Mesenchymal stem cell (in vitro differentiated cells and primary cell): ENCODE measurements around the gene RCBTB1.

Source experiments
- DNase-seq: peaks from one replicate; pipeline ENCODE4 v3.0.0-alpha.2; 2013
- H2AFZ ChIP-seq: one replicate; pipeline ENCODE4 v1.6.1; 2013; ENCODE audit warnings: low read depth, mild to moderate bottlenecking, control low read depth, inconsistent platforms, low read length, moderate library complexity
- H2AK5ac ChIP-seq: 2 replicates; pipeline ENCODE4 v1.6.1; 2013; ENCODE audit warnings: low read length, moderate library complexity, mild to moderate bottlenecking, inconsistent platforms; ENCODE audit not compliant: severe bottlenecking
- H2BK120ac ChIP-seq: one replicate; pipeline ENCODE4 v1.6.1; 2013; ENCODE audit warnings: low read depth, mild to moderate bottlenecking, inconsistent platforms, low read length, moderate library complexity
- H2BK12ac ChIP-seq, 2 experiments: one replicate each; pipeline ENCODE4 v1.6.1; 2013; ENCODE audit warnings: inconsistent platforms in 2 of 2, low read length in 2 of 2, mild to moderate bottlenecking in 2 of 2, moderate library complexity in 2 of 2, control low read depth in 1 of 2
- H2BK15ac ChIP-seq: one replicate; pipeline ENCODE4 v1.6.1; 2013; ENCODE audit warnings: mild to moderate bottlenecking, low read depth, inconsistent platforms; ENCODE audit not compliant: poor library complexity, severe bottlenecking
- H2BK5ac ChIP-seq: 2 replicates; pipeline ENCODE4 v1.6.1; 2013; ENCODE audit warnings: low read depth, mild to moderate bottlenecking, low read length, control low read depth, inconsistent platforms; ENCODE audit not compliant: poor library complexity, severe bottlenecking
- H3K14ac ChIP-seq, 2 experiments: one replicate each; pipeline ENCODE4 v1.6.1; 2013; ENCODE audit warnings: inconsistent platforms in 2 of 2, low read length in 2 of 2, control low read depth in 1 of 2, mild to moderate bottlenecking in 1 of 2, moderate library complexity in 1 of 2
- H3K18ac ChIP-seq, 2 experiments: one replicate each; pipeline ENCODE4 v1.6.1; 2013; ENCODE audit warnings: inconsistent platforms in 2 of 2, low read length in 2 of 2, control low read depth in 1 of 2, low read depth in 1 of 2, mild to moderate bottlenecking in 1 of 2
- H3K23ac ChIP-seq, 2 experiments: one replicate each; pipeline ENCODE4 v1.6.1; 2013; ENCODE audit warnings: inconsistent platforms in 2 of 2, low read length in 2 of 2, mild to moderate bottlenecking in 2 of 2, moderate library complexity in 2 of 2, control low read depth in 1 of 2
- H3K27ac ChIP-seq: 2 replicates; pipeline ENCODE4 v1.5.1; 2013; ENCODE audit warnings: mild to moderate bottlenecking, moderate library complexity, low read length, control low read depth, inconsistent platforms; ENCODE audit not compliant: poor library complexity, severe bottlenecking
- H3K27me3 ChIP-seq, 2 experiments: 2 replicates each; pipeline versions ENCODE4 v1.6.1 to v1.7.0; 2013; ENCODE audit warnings: low read length in 2 of 2, mild to moderate bottlenecking in 2 of 2, moderate library complexity in 2 of 2, control low read depth in 1 of 2, inconsistent platforms in 1 of 2; ENCODE audit not compliant: control insufficient read depth in 1 of 2, insufficient read depth in 1 of 2
- H3K36me3 ChIP-seq, 2 experiments: 2 replicates each; pipeline versions ENCODE4 v1.6.1 to v1.7.0; 2013; ENCODE audit warnings: low read length in 2 of 2, control low read depth in 1 of 2, inconsistent platforms in 1 of 2, low read depth in 1 of 2, mild to moderate bottlenecking in 1 of 2; ENCODE audit not compliant: insufficient read depth in 2 of 2, control insufficient read depth in 1 of 2
- H3K4ac ChIP-seq, 2 experiments: one replicate each; pipeline ENCODE4 v1.6.1; 2013; ENCODE audit warnings: inconsistent platforms in 2 of 2, low read length in 2 of 2, mild to moderate bottlenecking in 2 of 2, moderate library complexity in 2 of 2, control low read depth in 1 of 2, low read depth in 1 of 2
- H3K4me1 ChIP-seq: 2 replicates; pipeline ENCODE4 v1.6.1; 2013; ENCODE audit warnings: low read depth, low read length, control low read depth; ENCODE audit not compliant: control insufficient read depth, insufficient read depth
- H3K4me2 ChIP-seq: 2 replicates; pipeline ENCODE4 v1.6.1; 2013; ENCODE audit warnings: low read length, mild to moderate bottlenecking, inconsistent platforms; ENCODE audit not compliant: poor library complexity, severe bottlenecking
- H3K4me3 ChIP-seq, 2 experiments: 2 replicates each; pipeline versions ENCODE4 v1.5.1 to v1.7.0; 2013; ENCODE audit warnings: low read length in 2 of 2, mild to moderate bottlenecking in 2 of 2, control low read depth in 1 of 2, low read depth in 1 of 2; ENCODE audit not compliant: insufficient read depth in 1 of 2
- H3K79me1 ChIP-seq: replicated peaks from 2 replicates; pipeline ENCODE4 v1.6.1; 2013; ENCODE audit warnings: mild to moderate bottlenecking, control low read depth, low read length, inconsistent platforms; ENCODE audit not compliant: poor library complexity, severe bottlenecking
- H3K9ac ChIP-seq: 2 replicates; pipeline ENCODE4 v1.7.0; 2013; ENCODE audit warnings: mild to moderate bottlenecking, low read length, moderate library complexity
- H3K9me3 ChIP-seq: 2 replicates; pipeline ENCODE4 v1.7.0; 2013; ENCODE audit warnings: mild to moderate bottlenecking, low read length; ENCODE audit not compliant: control insufficient read depth
- H4K8ac ChIP-seq: one replicate; pipeline ENCODE4 v1.6.1; 2013; ENCODE audit warnings: inconsistent platforms, mild to moderate bottlenecking, low read length, moderate library complexity
- H4K91ac ChIP-seq: one replicate; pipeline ENCODE4 v1.6.1; 2013; ENCODE audit warnings: mild to moderate bottlenecking, low read length, inconsistent platforms
- WGBS: methylation state at CpG from one replicate; pipeline ENCODE4 v1.1.7; 2013; ENCODE audit warnings: mixed read lengths; 5-methylcytosine and 5-hydroxymethylcytosine counted together

RCBTB1 gene

DNA sequence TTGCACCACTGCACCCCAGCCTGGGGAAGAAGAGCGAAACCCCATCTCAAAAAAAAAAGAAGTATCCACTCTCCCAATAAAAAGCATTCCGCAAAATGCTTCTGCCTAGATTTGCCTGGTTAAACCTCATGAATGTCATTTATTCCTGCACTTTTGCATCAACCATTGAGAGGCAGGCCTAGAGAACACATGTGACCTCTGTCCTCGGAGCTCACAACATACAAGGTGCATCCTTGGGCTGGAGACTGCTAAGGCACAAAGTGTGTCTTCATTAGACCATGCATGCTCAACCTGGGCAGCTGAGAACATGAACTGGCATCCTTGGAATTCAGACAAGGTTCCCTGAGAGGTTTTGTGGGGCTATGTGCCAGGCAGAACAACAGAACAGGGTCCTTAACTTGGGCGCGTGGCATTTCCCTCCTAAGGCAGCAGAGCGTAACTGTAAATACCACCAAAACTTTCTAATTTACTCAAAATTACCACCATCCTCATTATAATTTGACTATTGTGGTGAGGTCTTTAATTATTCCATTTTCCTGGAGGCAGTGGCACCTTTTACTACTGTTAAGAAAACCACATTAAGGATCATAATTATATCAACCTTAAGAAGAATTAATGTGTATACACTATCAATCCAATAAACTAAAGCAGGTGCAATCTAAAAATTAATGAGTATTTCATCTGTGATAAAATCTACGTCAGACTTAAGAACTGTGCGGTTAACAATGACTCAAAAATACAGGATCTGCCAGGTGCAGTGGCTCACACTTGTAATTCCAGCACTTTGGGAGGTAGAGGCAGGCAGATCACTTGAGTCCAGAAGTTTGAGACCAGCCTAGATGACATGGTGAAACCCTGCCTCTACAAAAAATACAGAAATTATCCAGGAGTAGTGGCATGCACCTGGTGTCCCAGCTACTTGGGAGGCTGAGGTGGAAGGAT is 13.8 kb downstream of the RCBTB1 start:
- no peak overlapping the region for H3K18ac ChIP-seq
- H3K4ac ChIP-seq: no peak overlapping the region
- H3K79me1 ChIP-seq: peaks cover 7% of the 10 kb centered on the region
- H2AK5ac ChIP-seq: no peak overlapping the region
- no peak overlapping the region for H3K27ac ChIP-seq
- WGBS: 98% methylated on average over 5 of the region's 8 CpGs
- no peak overlapping the region for H2BK15ac ChIP-seq
- H3K4me1 ChIP-seq: peaks cover 3% of the 10 kb centered on the region
- H2BK12ac ChIP-seq: no peak overlapping the region
- H3K9me3 ChIP-seq: no peaks in the 10 kb centered on the region
- H4K91ac ChIP-seq: no peak overlapping the region
- H3K36me3 ChIP-seq: peaks cover 0 to 11% of the 10 kb centered on the region in 2 experiments
- H2BK5ac ChIP-seq: no peak overlapping the region
- no peaks in the 10 kb centered on the region for H3K27me3 ChIP-seq
- H3K4me2 ChIP-seq: no peak overlapping the region
- H2BK120ac ChIP-seq: no peak overlapping the region
- no peak overlapping the region for H4K8ac ChIP-seq
- H3K23ac ChIP-seq: no peak overlapping the region
- H3K14ac ChIP-seq: no peak overlapping the region
- DNase-seq: no peak
- H3K9ac ChIP-seq: no peak overlapping the region
- no peak overlapping the region for H2AFZ ChIP-seq
- H3K4me3 ChIP-seq: no peak overlapping the region

DNA sequence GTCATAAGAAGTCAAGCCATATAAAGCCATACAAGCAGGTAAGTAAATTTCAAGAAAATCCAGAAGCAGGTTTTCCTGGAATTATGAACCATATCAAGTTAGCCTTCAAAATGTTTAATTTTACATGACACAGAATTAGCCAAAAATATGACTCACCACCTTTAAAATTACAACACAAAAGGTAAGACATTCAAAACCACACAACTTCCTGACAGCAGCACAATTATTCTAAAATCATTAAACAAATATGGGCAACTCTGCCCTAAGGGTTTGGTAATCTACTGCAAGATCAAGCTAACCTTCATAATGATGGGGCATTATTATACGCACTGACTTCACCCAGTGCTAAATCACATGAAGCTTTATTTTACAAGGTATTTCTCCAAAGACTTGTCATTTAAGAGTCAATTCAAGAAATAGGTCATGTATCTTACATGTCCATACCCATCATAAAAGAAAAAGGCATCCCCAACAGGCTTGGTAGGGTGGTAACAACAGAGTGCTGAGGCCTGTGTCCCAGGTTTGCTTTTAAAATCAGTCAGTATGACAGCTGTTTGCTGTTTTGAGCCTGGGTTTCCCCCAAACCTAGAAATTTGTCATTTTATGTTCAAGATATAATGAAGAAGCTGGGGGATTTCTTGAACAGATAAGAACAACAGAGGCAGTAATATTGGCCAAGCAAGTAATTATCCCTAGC is 15.2 kb downstream of the RCBTB1 start:
- 100% methylated on average over 1 of the region's 1 CpG for WGBS
- H2AK5ac ChIP-seq: no peak overlapping the region
- no peak for DNase-seq
- no peak overlapping the region for H2BK15ac ChIP-seq
- peaks cover 3% of the 10 kb centered on the region for H3K4me1 ChIP-seq
- no peak overlapping the region for H3K18ac ChIP-seq
- H4K8ac ChIP-seq: no peak overlapping the region
- no peak overlapping the region for H3K14ac ChIP-seq
- H3K79me1 ChIP-seq: peaks cover 7% of the 10 kb centered on the region
- no peak overlapping the region for H2BK5ac ChIP-seq
- H3K27me3 ChIP-seq: no peaks in the 10 kb centered on the region
- H3K4ac ChIP-seq: no peak overlapping the region
- no peak overlapping the region for H2BK120ac ChIP-seq
- H3K36me3 ChIP-seq: peaks cover 0 to 16% of the 10 kb centered on the region in 2 experiments
- no peak overlapping the region for H3K4me3 ChIP-seq
- H3K9me3 ChIP-seq: no peaks in the 10 kb centered on the region
- H4K91ac ChIP-seq: no peak overlapping the region
- H3K9ac ChIP-seq: no peak overlapping the region
- no peak overlapping the region for H3K23ac ChIP-seq
- H2AFZ ChIP-seq: no peak overlapping the region
- no peak overlapping the region for H3K4me2 ChIP-seq
- H2BK12ac ChIP-seq: no peak overlapping the region
- no peak overlapping the region for H3K27ac ChIP-seq

DNA sequence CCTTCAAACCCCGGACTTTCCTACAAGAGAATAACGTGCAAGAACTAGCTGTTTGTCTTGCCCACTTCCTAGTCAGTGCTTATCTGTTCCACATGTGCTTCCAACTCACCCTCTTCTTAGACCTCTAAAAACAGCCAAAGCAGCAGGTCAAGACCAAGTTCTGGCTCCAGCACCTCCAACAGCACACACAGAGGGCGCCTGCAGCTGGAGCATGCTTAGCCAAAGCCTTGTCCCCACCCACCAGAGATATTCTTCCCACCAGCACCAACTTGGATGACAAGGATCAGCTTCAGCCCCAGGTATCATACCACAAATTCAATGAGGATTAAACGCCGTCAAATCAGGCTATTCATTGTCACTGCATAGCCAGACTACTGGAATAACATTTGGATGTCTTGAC is 17.9 kb downstream of the RCBTB1 start:
- 96% methylated on average over 5 of the region's 5 CpGs for WGBS

DNA sequence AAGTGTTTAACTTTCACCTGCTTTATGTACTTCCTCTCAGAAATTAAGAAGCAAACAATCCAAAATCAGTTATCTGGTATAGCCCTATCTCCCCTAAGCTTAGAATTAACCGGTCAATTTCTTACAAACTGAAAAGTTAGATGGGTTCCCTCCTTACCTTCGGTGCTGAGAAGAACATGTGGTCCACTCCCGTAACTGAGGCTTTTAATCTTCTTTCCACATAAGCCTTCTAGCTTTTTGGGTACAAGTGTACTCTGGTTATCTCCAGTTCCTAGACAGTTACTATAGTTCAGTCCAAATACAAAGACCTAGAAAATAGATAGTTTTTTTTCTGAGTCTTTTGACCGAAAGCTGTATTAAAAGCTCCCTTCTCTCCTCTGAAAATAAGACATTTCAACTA is 18.9 kb downstream of the RCBTB1 start:
- no peak overlapping the region for H3K9ac ChIP-seq

More for the DNA sequence above, 17.9 kb downstream of the RCBTB1 start:
- Histone ChIP-seq H4K91ac (no peak overlapping the region), H3K4ac (no peak overlapping the region), H3K27me3 (no peaks in the 10 kb centered on the region), H3K27ac (no peak overlapping the region), H3K9me3 (no peaks in the 10 kb centered on the region), H4K8ac (no peak overlapping the region), H3K79me1 (peaks cover 8% of the 10 kb centered on the region), H2BK120ac (no peak overlapping the region), H3K9ac (no peak overlapping the region), H3K14ac (no peak overlapping the region), H3K4me2 (no peak overlapping the region), H3K36me3 (peaks cover 0 to 19% of the 10 kb centered on the region in 2 experiments), H2BK5ac (no peak overlapping the region), H3K4me3 (no peak overlapping the region), H3K4me1 (peaks cover 3% of the 10 kb centered on the region), H2BK12ac (no peak overlapping the region), H2BK15ac (no peak overlapping the region), H2AFZ (no peak overlapping the region), H3K18ac (no peak overlapping the region), H3K23ac (no peak overlapping the region), H2AK5ac (no peak overlapping the region)
- no peak for DNase-seq

More for the DNA sequence above, 18.9 kb downstream of the RCBTB1 start:
- no peak overlapping the region for H3K4ac ChIP-seq
- no peak overlapping the region for H4K91ac ChIP-seq
- WGBS: 98% methylated on average over 3 of the region's 4 CpGs
- no peak overlapping the region for H3K14ac ChIP-seq
- H2BK12ac ChIP-seq: no peak overlapping the region
- H2AK5ac ChIP-seq: no peak overlapping the region
- H3K18ac ChIP-seq: no peak overlapping the region
- DNase-seq: no peak
- no peak overlapping the region for H4K8ac ChIP-seq
- H2BK15ac ChIP-seq: no peak overlapping the region
- H3K23ac ChIP-seq: no peak overlapping the region
- H3K27me3 ChIP-seq: no peaks in the 10 kb centered on the region
- H3K79me1 ChIP-seq: peaks cover 9% of the 10 kb centered on the region
- no peak overlapping the region for H3K4me3 ChIP-seq
- no peak overlapping the region for H3K4me2 ChIP-seq
- peaks cover 2% of the 10 kb centered on the region for H3K4me1 ChIP-seq
- H3K9me3 ChIP-seq: no peaks in the 10 kb centered on the region
- no peak overlapping the region for H3K27ac ChIP-seq
- H2AFZ ChIP-seq: no peak overlapping the region
- H3K36me3 ChIP-seq: peaks cover 0 to 17% of the 10 kb centered on the region in 2 experiments
- no peak overlapping the region for H2BK5ac ChIP-seq
- H2BK120ac ChIP-seq: no peak overlapping the region
